LNCAP (cell line): Measurements from ENCODE around the gene ZNF385D.

Experiments used
- CTCF ChIP-seq: fragments of 450-650 bp; IDR thresholded peaks from 2 replicates; pipeline ENCODE4 v1.5.1; 2017; ENCODE audit warnings: mild to moderate bottlenecking

ZNF385D gene

GRCh38 chr3:21705769-21706168, 45.2 kb downstream of the ZNF385D start:
- no peak for TF ChIP-seq CTCF

- no peak for TF ChIP-seq CTCF
Measured at GRCh38 chr3:21704796-21705195, 46.2 kb downstream of the ZNF385D start.

GRCh38 chr3:21703291-21703690, 47.7 kb downstream of the ZNF385D start:
- TF ChIP-seq CTCF = no peak

GRCh38 chr3:21697707-21698106, 53.3 kb downstream of the ZNF385D start:
- TF ChIP-seq CTCF = no peak

- no peak for TF ChIP-seq CTCF
Measured at GRCh38 chr3:21694506-21694905, 56.5 kb downstream of the ZNF385D start.

- no peak for TF ChIP-seq CTCF
Measured at GRCh38 chr3:21691036-21691435, 60.0 kb downstream of the ZNF385D start.

GRCh38 chr3:21682206-21682605, 68.8 kb downstream of the ZNF385D start:
- no peak for TF ChIP-seq CTCF

DNA sequence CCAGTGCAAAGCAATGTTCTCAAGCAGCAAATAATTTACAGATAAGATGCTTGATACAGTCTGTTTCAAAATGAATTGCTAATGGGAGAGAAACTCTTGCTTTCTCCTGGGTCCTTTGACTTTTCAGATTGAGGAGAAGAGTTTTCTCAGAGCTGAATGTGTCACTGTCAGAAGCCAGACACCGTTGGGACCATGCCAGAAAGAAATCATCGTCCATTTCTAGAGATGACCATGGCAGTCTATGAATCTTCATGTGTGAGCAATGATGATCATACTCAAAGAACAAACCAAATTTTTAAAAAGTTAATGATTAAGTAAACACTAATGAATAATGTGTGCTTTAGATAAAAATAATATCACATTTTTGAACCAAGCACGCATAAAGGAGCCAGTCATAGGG, 77.6 kb downstream of the ZNF385D start:
- no peak for TF ChIP-seq CTCF
